Activated effector memory CD4-positive, alpha-beta T cell treated with Interleukin-2 at 50 U/mL for 16 hours (primary cell): ENCODE results near the gene BRINP3.
"Not testable (repeated sequence)": the region's sequence is repeated elsewhere in the genome, so short reads cannot be mapped to it uniquely, and the experiment has no call there.

Source experiments
- DNase-seq: peaks from one replicate; pipeline ENCODE4 v3.0.0-alpha.2; 2020

BRINP3 gene

DNA sequence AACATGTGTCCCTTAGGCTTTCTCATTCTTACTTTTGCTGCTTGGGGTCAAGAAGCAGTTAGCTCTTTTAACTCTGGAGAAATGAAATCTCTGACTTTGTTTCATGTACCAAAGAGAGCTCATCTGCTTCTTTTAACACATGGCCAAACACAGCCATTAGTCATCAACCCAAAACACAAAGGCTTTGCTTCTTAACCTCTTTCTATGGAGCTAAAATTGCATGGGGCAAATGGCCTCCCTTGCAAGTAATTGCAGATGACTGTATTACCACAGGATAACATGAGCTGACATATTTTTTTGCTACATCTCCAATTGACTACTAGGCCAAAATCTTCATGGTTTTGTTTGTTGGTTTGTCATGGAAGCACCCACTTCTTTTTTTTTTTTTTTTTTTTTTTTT, 300.9 kb downstream of the BRINP3 start:
- no peak for DNase-seq

DNA sequence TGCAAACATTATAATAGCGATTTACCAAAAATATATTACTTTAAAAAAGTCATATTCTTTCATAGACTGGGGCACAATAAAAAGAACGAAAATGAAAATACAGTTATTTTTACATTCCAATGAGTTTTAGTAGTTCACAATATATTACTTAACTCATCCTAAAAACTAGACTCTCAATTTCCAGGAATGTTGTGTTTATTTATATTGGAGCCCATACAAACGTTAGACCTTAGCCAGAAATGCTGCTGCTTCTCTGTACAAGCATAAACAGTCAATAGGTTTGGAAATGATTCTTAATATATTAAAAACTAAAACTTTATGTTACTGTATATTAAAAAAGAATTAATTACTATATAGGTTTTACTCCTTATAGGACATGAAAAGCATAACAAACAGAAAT, 302.3 kb downstream of the BRINP3 start:
- DNase-seq = no peak

DNA sequence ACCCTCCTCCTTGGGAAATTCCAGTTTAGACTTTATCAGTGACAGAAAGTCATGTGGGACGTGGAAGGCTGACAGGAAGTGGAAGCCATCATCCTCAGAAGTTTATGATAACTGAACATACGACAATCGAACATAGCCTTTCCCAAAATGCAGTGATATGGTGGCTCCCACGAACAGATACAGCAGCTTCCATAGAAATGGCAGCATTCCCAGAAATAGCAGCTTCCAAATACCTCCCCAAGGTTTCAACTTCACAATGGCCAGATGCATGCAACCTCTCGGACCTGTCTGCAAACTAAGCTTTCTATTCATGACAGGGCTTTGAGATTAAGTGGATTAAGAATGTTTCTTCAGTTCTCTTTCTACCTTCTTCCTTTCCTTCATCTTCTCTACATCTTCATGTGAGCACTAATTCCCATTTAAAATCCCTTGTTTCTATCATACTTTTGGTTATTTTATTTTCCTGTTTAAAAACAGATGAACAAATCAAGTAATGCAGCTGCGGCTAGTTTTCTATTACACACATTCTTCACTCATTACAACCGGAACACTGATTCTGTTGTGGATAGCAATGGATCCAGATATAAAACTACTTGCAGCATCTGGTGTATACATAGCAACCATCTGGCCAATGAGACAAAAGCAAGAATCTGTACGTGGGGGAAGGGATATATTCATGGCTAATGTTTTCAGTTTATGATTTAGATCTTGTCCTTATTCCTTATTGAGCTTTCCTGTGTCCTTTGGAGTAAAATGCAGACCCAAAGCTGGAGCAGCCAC, 304.8 kb downstream of the BRINP3 start:
- no peak for DNase-seq

DNA sequence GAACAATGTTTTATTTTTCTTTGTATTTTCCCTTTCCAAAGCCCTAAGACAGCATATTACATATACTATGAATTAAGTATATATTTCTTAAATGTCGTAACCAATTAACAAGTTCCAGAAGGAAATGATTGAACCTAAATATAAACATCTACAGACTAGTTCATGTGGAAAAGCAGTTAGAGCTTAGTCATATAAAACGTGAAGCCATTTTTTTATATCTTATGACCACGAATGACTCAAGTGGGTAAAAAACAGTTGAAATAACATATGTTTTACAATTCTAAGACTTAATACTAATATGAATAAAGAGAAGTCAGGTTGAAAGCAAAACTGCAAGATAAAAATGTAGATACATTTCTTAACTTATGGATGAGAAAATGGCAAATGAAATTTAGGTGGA, 307.3 kb downstream of the BRINP3 start:
- no peak for DNase-seq

DNA sequence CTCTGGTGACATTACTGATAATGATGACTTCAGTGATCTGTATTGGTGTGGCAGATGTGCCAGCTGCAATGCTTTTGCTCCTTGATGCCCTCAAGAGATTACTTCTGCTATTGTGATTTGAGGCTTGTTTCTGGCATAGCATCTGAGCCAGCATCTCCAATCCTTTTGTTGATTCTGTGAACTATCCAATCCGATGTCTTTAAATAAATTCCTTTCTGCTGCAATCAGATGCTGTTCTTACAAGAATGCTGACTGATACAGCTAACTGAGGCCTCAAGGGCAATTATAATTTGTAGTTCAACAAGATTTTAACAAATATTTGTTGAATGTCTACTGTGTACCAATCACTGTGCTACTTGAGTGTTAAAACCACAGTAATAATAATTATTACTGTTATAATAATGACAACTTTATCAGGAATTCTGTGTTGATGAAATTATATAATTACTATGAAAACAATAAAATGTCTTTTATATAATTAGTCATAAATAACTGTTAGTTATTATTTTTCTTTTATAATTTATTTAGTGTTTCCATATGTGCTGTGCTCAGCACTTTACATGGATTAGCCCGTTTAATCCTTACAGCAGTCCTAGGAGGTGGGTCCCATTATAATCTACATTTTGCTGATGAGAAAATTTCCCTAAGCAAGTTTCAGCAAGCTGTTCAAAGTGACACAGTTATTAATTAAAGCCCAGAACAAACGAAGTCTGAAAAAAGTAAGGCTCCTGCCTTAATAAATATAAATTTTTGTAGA, 308.2 kb downstream of the BRINP3 start:
- DNase-seq = no peak

DNA sequence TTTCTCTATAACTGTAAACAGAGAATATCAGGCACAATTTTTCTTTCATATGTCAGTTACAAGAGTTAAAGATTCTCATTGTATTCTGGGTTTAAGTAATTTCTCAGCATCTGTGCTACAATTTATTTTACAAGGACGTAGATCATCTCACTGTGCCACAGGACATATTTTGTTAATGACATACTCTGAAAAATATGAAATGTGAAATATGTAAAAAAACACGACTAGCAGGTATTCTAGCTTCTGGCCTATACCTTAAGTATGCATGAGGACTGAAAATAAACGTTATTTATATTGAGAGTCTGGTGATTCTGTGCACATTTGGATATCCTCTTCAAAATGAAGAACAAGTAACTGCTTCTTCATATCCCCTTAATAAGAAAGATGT, 308.8 kb downstream of the BRINP3 start:
- no peak for DNase-seq

DNA sequence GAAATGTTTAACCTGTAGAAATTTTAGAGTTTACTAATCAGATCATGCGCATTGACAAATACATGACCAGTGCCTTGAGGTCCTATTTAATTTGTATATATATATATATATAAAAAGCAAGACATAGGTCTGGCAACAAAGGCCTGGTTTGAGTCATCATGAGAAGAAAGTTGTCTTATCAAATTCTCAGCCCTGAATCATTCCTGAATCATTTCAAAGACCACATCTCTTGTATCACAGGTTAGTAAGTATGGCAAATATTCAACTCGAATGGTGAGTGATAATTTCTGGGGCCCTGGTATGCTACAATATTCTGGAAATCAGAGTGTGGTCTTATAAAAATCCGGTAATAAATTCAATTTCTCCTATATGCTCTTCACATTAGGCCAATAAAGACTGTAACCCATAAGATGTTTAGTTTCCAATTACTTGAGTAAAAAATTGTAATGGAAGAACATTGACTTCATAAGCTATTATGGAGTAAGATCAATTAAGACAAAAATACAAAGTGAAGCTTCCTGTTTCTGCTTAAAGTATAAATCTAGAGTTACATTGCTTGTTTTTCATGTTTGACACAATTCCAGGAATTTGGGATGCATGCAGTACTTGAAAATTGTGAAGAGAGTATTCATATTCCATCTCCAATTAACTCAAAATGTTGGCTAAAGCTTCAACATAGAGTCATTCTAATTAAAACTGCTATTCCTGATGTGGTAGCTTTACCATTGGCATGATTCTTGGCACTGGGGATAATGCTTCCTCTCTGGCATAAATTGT, 309.4 kb downstream of the BRINP3 start:
- no peak for DNase-seq

DNA sequence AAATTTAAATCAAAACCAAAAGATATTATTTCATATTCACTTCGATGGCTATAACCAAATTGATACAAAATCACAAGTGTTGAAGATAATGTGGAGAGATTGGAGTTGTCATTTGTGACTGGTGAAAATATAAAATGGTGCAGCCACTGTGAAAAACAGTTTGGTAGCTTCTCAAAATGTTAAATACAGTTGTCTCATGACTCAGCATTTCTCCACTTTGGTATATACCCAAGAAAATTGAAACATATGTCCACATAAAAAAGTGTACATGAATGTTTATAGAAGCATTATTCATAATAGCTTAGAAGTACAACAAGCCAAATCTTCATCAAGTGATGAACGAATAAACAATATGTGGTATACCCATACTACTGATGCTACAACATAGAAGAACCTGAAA, 318.5 kb downstream of the BRINP3 start:
- no peak for DNase-seq

DNA sequence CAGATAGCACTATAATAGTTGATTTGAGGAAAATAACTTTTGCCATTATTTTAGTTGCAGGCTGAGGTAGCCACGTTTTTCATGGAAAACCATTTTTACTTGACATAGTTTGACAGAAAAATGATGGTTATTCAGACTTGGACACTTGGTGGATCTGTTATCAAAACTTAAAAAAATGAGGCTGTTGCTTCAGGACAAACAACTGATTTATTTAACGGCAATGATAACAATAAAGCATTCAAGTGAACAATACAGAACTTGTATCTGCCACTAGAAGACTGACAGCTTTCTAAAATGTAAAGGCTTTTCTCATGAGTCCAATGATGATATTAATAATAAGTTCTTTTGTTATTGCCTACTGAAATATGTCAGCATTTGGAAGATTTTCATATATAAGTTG, 322.9 kb downstream of the BRINP3 start:
- DNase-seq = no peak

DNA sequence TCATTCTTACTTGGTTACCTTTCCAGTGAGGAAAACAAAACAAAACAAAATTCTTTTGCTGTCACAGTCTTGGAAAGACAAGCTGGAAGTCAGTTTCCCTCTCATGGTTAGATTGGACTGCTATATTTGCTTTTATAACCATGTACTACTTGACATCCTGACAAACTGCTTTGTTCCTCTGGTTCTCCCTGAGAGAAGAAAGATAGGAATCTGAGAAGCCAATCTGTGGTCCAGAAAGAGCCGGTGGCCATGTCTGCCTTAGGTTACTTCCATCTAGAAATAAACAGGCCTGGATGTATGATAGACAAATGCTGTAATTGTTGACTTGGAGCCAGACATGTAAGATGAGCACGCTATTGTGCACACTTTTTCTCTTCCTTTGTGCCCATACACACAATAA, 330.0 kb downstream of the BRINP3 start:
- DNase-seq = no peak

DNA sequence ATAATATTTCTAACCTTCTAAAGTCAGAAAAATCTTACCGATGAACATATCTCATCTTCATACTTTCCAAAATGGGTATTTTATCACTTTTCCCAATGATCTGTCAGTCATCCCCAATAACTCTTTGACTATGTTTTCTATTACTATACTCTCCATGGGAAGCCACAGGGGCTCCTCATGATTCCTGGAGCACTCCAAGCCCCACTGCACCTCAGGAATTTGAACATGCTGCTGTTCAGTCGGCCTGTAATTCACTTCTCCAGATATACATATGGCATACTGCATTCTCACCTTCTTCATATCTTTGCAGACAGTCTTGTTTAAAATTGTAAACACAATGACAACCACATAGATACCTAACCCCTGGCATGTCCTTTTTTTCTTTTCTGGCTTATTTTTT, 333.0 kb downstream of the BRINP3 start:
- no peak for DNase-seq

DNA sequence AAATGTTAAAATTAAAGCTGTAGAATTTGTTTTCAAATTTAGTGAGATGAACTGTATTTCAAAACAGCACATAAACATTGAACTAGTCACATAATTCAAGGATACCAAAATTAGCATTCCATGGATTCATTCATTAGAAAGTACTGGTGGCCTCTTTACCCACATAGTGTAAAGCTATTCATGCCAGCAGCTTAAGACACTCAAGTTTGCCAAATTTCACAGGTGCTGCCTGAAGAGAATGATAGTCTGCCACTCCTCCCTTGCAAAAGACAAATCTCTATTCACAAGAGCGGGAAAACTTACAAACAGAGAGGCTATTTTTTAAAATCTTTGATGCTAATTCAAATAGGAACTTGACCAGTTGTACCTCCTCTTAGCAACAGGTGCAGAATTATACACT, 337.0 kb downstream of the BRINP3 start:
- DNase-seq = no peak

DNA sequence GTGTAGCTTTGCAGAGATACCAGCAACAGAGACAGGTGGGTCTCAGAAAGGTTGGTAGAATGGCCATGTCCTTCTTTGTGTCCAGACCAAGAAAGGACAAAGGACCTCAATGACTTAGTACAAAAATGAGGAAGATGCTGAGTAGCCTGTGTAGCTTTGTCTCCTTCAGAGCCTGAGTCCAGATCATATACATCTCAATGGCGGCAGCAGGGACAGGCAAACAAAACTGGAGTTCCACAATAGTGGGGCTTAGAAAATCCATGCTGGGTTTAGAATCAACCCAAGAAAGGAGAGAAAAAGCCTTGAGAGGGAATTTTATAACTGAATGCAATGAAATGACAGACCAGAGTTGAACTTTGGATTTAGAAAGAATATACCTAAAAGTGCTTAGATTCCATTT, 339.0 kb downstream of the BRINP3 start:
- DNase-seq = no peak

DNA sequence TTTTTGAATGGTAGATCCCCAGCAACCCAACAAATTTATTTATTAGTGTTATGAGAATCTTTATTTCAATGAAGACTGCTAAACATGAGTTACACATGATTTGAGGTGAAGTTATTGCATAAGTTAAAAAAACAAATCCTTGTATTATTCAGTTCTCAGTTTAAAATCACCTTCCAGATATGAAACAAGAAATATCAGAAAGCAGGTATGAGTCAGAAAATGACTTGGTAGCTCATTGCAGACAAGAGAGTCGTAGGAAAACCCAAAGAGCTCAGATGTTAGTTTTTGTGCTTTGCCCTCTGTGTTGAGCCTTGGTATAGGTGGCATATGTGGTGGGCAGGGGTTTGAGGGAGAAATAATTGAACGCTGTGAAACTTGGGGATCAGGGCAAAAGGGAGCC, 339.4 kb downstream of the BRINP3 start:
- DNase-seq = no peak

DNA sequence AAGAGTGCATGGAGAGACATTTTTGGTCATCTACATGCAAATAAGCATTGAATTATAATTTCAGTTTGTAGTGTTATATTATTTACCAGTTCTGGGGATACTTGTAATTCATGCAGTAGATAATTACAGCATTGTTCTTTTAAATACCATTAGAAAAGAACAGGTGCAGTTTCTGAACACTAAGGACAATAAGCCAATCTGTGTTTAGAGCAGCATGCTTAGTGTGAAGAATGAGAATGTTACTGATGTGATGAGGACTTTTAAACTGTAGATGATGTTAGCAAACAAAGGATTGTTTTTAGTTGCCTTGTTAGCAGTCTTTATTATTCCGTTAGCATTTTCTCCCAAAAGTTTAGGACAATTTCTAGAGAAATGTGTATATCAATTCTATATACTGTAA, 348.3 kb downstream of the BRINP3 start:
- DNase-seq = no peak

DNA sequence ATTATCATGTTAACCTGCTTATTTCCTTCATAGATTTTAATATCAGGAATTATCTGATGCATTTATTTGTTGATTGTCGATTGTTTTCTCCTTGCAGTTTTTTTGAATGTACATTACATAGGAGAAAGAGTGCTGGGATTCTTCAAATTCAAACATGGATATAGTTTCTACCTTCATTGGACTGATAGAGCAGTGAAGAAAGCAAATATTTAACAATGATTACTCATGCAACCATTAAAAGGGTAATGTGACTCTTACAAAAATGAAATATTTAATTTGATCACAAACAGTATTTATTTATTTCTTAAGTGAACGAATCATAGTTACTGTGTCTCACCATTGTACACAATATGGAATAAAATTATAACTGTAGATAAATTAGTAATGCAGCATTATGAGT, 350.9 kb downstream of the BRINP3 start:
- DNase-seq = no peak

DNA sequence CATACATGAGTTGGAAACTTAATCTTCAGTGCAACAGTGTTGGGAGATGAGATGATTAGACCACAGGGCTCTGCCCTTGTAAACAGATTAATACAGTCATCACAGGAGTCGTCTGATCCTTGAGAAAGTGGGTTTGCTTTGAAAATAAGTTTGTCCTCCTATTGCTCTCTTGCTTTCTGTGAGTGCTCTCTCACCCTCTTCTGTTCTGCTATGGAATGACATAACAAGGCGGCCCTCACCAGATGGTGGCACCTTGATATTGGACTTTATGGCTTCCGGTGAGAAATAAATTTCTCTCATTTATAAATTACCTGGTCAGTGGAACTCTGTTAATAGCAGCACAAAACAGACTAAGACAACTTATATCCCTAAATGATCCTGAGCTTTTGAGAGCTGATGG, 353.6 kb downstream of the BRINP3 start:
- DNase-seq = no peak

DNA sequence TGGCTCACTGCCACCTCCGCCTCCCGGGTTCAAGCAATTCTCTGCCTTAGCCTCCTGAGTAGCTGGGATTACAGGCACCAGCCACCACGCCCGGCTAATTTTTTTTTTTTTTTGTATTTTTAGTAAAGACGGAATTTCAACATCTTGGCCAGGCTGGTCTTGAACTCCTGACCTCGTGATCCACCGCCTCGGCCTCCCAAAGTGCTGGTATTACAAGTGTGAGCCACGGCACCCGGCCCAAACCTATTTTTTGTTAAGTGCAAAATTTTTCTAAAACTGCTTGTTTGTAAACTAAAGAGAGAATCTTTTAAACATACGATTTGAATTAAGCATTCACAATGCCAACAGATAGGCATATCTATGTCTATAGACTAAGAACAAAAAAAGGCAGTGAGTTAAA, 357.1 kb downstream of the BRINP3 start:
- DNase-seq = not testable (repeated sequence)

DNA sequence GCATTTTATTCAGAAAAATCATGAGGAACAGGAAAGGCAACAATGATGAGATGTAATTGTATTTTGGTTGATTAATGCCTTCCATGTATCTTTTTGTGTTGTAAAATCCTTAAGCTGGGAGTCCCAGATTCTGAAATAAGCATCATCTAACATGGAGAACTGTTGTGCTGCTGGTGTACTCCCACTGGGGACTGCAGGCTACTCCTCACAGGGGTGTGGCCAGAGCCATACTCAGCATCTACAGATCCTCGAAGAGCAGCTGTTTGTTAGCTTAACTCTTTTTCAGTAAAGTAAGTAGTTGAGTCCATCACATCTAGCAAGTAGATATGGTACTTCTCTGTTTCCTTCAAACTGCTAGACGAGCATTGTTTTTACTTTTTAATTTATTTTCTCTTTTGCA, 358.0 kb downstream of the BRINP3 start:
- DNase-seq = no peak

DNA sequence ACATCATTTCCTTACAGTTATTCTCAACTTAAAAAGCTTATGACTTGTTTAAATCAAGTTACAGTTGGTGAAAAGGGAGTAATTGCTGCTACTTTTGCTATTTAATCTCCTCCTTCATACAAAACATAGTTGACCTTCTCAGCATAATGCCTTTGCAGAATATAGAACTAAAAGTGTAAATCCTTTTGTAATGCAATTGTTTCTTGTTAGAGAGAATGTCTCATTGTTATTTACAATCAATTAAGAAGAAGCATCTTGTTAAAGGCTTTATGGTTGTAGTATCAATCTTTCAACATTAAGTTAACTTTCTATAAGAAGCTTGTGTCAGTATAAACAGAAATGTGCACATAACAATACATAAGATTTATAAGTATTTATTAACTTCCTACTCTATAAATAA, 360.7 kb downstream of the BRINP3 start:
- no peak for DNase-seq

DNA sequence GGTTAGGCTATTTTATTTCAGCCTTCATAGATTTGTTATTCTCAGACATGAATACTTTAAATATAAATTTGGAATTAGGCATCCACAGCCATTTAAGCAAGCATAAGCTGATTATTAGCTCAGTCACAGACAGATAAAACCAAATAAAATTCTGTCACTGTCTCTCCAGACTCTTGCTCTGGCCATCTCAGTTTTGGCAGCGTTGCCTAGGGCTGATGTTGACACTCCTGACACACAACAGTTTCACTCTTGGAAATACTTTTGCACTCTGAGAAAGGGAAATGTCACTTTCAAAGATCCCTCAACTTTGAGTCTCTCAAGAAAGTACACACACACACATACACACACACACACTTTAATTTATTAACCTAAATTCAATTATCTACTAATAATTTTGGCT, 372.7 kb downstream of the BRINP3 start:
- DNase-seq = no peak

DNA sequence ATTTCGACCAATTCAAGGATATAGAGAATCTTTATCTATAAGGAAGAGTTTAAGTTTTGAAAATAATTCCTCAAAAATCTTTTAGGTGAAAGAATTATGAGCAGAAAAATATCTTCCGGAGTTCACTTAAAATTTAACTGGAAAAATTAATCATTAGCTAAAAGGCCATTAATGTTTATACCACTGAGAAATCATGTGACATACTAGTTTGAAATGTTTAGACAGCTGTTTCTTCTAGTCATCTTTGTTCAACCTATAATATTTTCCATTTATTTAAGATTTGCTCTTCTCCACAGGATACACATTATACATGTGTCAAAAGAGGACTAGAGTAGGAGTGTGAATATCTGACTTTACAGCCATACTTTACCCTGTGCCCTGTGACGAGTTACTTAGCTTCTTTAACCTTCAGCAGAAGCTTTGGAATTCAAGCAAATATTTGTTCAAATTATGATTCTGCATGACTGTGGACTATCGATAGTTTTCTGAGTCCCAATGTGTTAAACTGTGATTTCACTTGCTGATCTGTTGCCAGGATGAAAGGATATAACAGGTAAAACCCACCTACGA, 374.8 kb downstream of the BRINP3 start:
- no peak for DNase-seq

DNA sequence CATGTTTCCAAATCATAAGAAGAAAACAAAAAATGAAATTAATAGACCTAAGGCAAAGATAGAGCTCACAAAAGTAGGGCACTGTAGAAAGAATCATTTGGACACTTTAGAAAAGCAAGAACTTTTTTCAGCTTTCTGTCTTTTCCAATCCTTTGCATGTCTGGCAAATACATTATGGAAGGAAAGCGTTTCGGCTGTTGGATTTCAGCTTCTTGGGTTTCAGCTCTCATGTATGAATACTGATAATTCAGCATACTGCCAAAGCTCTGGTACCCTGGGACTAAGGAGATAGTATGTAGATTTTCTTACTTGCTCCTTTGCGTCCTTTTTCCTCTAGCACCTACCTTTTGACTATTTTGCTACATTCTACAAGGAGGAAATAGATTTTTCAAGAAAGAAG, 375.9 kb downstream of the BRINP3 start:
- DNase-seq = no peak

DNA sequence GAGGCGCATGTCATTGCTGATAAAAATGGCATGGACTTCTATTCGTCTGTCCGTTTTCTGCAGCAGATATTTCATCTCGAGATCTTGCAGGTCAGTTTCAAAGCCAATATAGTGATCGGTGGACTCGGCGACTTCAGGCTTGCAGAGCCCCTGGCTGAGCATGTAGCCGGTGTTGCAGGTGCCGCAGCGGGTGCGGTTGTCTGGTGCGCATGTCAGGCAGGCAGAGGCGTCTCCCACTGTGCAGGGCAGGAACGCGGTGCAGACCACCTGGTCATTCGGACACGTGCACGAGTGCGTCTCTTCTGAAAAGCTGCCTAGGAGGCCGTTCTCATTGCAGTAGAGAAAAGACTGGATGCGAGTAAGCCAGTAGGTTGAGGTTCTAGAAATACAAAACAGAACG, 378.9 kb downstream of the BRINP3 start:
- DNase-seq = no peak
